ENCODE results near the gene CSN1S1.

The CSN1S1 gene

DNA sequence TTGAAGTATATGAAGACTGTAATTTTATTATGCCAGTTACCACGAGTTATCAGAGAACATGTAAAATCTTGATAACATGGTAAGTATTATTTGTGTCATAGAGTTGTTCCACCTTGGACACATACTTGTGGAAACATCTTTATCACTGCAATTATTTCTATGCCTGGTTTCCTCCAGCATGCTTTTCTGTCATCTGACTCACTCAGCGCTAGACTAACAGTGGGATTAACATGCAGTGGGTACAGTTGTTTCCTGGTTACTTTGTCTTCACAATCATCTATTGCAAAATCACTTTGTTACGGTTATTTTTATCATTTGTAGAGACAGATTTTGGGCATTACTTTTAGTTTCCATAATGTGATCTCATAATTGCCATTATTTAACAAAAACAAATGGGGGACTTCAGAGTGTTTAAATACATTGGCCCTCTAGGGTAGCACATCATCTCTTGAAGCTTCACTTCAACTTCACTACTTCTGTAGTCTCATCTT lies 64.7 kb downstream of the CSN1S1 start, which contains the start of gene STATH:
STATH (plus strand) TSS at position 441 of the 491 bp plus-strand sequence. CDS start 2,472 bp downstream, outside the sequence.
- no peak for DNase-seq
